ENCODE measurements around the gene FRMD3. TPM values are rescaled to one million over a fixed set of nuclear protein-coding genes. Genes with fewer than 3 reads are reported as not detected.
A peak's percentile ranks its signal among the peaks of the same experiment; 100 is the strongest.

Gene FRMD3
- polyA plus RNA-seq (11.1 and 13.0 TPM in 2 replicates), polyA minus RNA-seq (24.8 and 25.5 TPM in 2 replicates)

DNA sequence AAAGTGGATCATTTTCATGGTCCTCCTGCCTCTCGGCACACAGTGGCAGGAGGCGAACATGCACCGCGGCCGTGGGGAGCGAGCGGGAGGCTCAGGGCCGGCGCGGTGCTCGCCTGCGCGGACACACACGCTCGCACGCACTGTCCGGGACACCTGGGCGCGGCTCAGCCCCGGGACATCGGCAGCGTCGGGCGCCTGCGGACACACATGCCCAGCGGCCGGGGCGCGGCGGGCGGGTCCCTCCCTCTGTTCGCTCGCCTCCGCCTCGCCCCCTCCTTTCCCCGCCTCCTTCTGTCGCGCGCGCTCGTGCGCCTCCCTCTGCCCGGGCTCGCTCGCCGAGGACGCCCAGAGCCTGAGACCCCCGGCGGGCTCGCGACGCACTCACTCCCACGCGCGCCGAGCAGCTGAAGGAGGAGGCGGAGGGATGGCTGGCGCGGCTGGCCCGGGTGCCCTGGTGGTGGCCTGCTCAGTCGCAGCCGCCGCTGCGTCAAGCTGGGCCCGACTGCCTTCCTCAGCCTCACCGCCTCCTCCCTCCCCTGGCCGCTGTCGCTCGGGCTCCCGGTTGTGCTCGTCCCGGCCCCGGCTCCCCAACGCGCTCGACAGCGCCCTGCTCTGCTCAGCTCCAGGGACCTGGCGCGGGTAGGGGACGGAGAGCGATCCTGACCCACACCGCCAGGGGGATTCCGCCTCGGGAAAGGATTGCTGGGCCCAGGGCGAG is at the start of gene FRMD3:
FRMD3 (minus strand) TSS at position 230 of the 718 bp plus-strand sequence; CDS start at position 60, 170 bp downstream.
- H3K4me3 ChIP-seq (ENCODE audit: low read length) = peak within 1 kb of the TSS; percentile 95
- no peaks in the 10 kb centered on the region for H3K79me2 ChIP-seq (replicated peaks; ENCODE audit: insufficient read depth, low read length)
- H3K9me3 ChIP-seq (ENCODE audit: low read length) = no peaks in the 10 kb centered on the region
- H3K4me2 ChIP-seq (ENCODE audit: low read length) = peak within 1 kb of the TSS; percentile 92
- H3K9me2 ChIP-seq (ENCODE audit: insufficient read depth, low read length) = no peaks in the 10 kb centered on the region
- peak within 1 kb of the TSS; percentile 82 for H2AFZ ChIP-seq (ENCODE audit: low read depth, low read length)
- H3K27me3 ChIP-seq (ENCODE audit: insufficient read depth, low read depth, low read length) = peaks cover 16% of the 10 kb centered on the region
- H3F3A ChIP-seq (ENCODE audit: insufficient read depth, low read length, poor library complexity, severe bottlenecking) = no peaks in the 10 kb centered on the region
- no peaks in the 10 kb centered on the region for H3K36me3 ChIP-seq (ENCODE audit: insufficient read depth, low read length)
- H4K20me1 ChIP-seq (ENCODE audit: insufficient read depth) = no peaks in the 10 kb centered on the region
- peak within 1 kb of the TSS; percentile 65 for H3K27ac ChIP-seq (ENCODE audit: low read length)
- peak within 1 kb of the TSS; percentile 78 for H3K9ac ChIP-seq (ENCODE audit: low read length)
- peak; percentile 76 for TF ChIP-seq SMC3 (conservative IDR thresholded peaks at IDR 0.05; ENCODE audit: poor library complexity)
- TF ChIP-seq RAD21 (conservative IDR thresholded peaks at IDR 0.05) = peak; percentile 66
- peak; percentile 50 for TF ChIP-seq EP300 (conservative IDR thresholded peaks at IDR 0.05; ENCODE audit: poor library complexity, severe bottlenecking)
- peak; percentile 29 for TF ChIP-seq MXI1 (conservative IDR thresholded peaks at IDR 0.05; ENCODE audit: poor library complexity, severe bottlenecking)
- TF ChIP-seq, protein P1, sequence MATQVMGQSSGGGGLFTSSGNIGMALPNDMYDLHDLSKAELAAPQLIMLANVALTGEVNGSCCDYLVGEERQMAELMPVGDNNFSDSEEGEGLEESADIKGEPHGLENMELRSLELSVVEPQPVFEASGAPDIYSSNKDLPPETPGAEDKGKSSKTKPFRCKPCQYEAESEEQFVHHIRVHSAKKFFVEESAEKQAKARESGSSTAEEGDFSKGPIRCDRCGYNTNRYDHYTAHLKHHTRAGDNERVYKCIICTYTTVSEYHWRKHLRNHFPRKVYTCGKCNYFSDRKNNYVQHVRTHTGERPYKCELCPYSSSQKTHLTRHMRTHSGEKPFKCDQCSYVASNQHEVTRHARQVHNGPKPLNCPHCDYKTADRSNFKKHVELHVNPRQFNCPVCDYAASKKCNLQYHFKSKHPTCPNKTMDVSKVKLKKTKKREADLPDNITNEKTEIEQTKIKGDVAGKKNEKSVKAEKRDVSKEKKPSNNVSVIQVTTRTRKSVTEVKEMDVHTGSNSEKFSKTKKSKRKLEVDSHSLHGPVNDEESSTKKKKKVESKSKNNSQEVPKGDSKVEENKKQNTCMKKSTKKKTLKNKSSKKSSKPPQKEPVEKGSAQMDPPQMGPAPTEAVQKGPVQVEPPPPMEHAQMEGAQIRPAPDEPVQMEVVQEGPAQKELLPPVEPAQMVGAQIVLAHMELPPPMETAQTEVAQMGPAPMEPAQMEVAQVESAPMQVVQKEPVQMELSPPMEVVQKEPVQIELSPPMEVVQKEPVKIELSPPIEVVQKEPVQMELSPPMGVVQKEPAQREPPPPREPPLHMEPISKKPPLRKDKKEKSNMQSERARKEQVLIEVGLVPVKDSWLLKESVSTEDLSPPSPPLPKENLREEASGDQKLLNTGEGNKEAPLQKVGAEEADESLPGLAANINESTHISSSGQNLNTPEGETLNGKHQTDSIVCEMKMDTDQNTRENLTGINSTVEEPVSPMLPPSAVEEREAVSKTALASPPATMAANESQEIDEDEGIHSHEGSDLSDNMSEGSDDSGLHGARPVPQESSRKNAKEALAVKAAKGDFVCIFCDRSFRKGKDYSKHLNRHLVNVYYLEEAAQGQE (IDR thresholded peaks at IDR 0.05; ENCODE audit: borderline replicate concordance) = no peak
- TF ChIP-seq POLR2AphosphoS5 (IDR thresholded peaks at IDR 0.05) = peak; percentile 68
- TF ChIP-seq EZH2 (IDR thresholded peaks at IDR 0.05; ENCODE audit: borderline replicate concordance, insufficient read depth, low read length, poor library complexity, severe bottlenecking) = no peak
- TF ChIP-seq CTCF (IDR thresholded peaks at IDR 0.05; ENCODE audit: poor library complexity, severe bottlenecking) = peak; percentile 91
- TF ChIP-seq TAF1 (IDR thresholded peaks at IDR 0.05; ENCODE audit: low read depth) = peak; percentile 35

- no peaks in the 10 kb centered on the region for H3F3A ChIP-seq (ENCODE audit: insufficient read depth, low read length, poor library complexity, severe bottlenecking)
- H2AFZ ChIP-seq (ENCODE audit: low read depth, low read length) = no peak overlapping the region
- no peaks in the 10 kb centered on the region for H3K27me3 ChIP-seq (ENCODE audit: insufficient read depth, low read depth, low read length)
- H3K9ac ChIP-seq (ENCODE audit: low read length) = no peak overlapping the region
- H3K36me3 ChIP-seq (ENCODE audit: insufficient read depth, low read length) = no peaks in the 10 kb centered on the region
- no peaks in the 10 kb centered on the region for H3K9me3 ChIP-seq (ENCODE audit: low read length)
- no peak overlapping the region for H3K4me2 ChIP-seq (ENCODE audit: low read length)
- H3K4me3 ChIP-seq (ENCODE audit: low read length) = no peak overlapping the region
- H4K20me1 ChIP-seq (ENCODE audit: insufficient read depth) = no peaks in the 10 kb centered on the region
- no peaks in the 10 kb centered on the region for H3K79me2 ChIP-seq (replicated peaks; ENCODE audit: insufficient read depth, low read length)
- no peaks in the 10 kb centered on the region for H3K9me2 ChIP-seq (ENCODE audit: insufficient read depth, low read length)
- TF ChIP-seq EP300 (conservative IDR thresholded peaks at IDR 0.05; ENCODE audit: poor library complexity, severe bottlenecking) = no peak
- TF ChIP-seq SMC3 (conservative IDR thresholded peaks at IDR 0.05; ENCODE audit: poor library complexity) = no peak
- TF ChIP-seq POLR2AphosphoS5 (IDR thresholded peaks at IDR 0.05) = no peak
- TF ChIP-seq MXI1 (conservative IDR thresholded peaks at IDR 0.05; ENCODE audit: poor library complexity, severe bottlenecking) = no peak
- TF ChIP-seq EZH2 (IDR thresholded peaks at IDR 0.05; ENCODE audit: borderline replicate concordance, insufficient read depth, low read length, poor library complexity, severe bottlenecking) = no peak
- no peak overlapping the region for H3K27ac ChIP-seq (ENCODE audit: low read length)
Observed at GRCh38 chr9:83584995-83585394, 46.8 kb upstream of the FRMD3 start.

All from neural cell (in vitro differentiated cells).